Fibroblast of skin of right quadriceps (primary cell): ENCODE results near the gene LY6G6D.
A peak's percentile ranks its signal among the peaks of the same experiment; 100 is the strongest.
"Not testable (repeated sequence)": the region's sequence is repeated elsewhere in the genome, so short reads cannot be mapped to it uniquely, and the experiment has no call there.

Source experiments
- DNase-seq: peaks from one replicate; pipeline ENCODE4 v3.0.0-alpha.2; 2013

LY6G6D gene

DNA sequence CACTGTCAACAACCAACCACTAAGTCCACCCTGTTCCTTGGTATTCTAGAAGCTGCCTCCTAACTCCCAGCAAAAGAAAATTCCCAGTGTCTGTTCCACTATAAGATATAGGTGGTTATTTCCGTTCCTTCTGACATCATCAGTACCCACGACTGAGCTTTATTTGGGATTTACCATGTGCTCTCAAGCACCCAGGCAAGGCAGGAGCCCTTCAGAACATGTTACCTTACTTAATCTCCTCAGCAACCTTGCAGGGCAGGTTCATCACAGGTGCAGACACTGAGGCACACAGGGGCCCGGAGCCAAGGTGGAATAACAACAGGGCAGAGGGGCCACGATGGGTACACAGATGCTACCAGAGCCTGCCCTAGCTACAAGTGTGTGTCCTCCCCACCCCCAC lies 22.8 kb upstream of the LY6G6D start:
- no peak for DNase-seq

DNA sequence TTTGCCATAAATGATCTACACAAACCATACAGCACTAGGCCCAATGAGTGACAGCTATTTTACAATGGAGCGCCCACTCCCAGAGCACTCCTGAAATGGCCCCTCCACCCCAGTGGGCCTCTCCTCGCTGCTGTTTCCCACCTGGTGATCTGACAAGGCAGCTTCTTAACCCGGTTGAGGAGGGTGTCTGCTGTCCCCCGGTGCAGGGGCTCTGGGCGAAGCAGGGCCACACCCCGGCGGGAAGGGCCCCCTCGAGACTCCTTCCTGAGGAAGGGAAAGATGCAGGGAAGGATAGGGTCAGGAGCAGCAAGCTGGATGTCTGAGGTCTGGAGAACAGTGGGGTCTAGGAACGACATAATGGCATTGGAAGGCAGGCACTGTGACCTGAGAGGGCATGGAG lies 22.3 kb upstream of the LY6G6D start:
- no peak for DNase-seq

DNA sequence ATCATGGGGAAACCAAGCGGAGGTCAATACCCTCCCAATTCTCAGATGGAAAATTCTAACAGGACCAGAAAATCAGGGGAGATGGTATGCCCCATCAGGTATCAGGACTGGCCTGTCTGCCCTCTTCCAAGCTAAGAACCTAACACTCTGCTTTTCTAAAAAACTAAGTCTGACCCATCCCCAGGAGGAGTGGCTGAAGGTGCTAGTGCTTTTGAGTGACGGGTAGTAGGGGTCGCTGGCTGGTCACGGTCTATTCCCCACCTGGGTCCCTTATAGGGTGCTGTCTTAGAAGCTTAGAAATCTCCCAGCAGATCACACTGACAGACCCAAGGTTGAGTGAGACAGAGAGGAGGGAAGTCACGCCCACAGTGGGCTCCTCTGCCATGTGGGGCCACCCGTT lies 21.6 kb upstream of the LY6G6D start:
- DNase-seq: no peak

DNA sequence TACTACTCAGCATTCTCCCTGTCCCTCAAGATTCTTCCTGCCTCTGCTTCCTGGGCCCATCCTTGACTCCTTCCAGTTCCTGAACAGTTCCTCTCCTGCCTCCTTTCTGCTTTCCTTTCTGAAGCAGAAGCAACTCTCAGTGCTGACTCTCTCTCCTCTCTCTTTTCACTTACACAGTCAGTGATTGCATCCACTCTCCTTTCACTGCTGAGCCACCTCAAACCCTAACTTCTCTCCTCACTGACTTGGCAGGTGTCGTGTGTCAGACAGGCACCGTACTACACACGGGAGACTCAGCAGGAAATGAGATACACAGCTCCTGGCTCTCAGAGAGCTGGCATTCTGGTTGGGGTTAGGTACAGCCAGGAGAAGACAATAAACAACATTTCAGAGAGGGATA lies 17.6 kb upstream of the LY6G6D start:
- no peak for DNase-seq

DNA sequence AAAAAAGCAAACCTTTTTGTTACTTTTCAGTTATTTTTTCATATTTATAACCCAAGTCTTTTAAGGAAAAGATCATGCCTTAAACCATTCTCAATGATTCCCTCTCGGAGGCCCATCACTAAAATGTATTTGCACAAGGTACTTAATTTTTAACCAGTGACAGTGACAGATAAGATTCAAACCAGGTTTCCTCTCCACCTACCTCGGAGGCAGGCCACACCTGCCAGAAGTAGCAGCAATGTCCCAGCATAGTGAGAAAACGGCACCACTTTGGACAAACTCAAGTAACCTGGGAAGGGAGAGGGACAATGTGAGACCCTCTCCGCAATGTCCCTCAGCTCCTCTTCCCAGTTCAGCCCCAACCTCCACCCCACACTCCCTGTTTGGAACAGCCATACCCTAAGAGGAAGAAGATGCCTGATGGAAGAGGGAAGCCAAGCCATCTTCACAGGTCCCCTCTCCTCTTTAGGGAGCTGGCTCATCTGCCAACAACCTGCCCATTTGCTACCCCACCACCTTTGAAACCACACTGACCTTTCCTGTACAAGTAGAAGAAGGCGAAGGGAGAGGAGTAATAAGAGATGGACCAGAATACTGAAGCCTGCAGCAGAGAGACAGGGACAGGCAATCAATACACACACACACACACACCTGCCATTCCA lies 14.3 kb upstream of the LY6G6D start:
- no peak for DNase-seq

DNA sequence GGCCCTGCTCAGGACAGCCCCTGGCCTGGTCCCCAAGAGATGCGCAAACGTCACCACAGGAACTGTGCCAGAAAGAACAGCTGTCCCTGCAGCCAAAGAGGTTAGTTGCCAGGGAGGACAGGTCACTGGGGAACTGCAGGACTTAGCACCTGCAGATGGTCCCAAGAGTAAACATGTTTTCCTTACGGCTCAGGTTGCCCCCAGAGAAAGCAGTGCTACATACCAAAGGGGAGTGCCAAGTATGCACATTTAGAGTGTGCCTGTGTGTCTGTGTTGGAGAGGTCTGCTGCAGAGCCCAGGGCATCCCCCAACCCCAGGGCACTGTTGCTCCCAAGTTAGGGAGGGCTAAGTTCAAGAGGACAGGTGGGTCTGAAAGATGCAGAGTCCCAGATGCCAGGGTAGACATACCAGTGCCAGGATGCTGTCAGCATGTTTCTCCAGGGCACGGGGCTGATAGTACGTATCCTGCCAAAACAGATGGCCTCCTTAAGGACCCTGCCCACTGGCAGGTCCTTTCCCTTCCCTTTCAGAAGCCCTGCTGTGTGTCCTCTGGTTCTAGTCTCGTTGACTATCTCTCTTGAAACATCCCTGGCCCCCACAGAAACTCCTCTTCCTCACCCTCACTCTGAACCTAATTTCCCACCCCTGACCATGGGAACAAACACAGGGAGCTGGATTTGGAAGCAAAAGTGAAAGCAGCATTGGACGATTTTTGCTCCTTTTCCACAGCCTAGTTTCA lies 13.3 kb upstream of the LY6G6D start:
- DNase-seq: no peak

DNA sequence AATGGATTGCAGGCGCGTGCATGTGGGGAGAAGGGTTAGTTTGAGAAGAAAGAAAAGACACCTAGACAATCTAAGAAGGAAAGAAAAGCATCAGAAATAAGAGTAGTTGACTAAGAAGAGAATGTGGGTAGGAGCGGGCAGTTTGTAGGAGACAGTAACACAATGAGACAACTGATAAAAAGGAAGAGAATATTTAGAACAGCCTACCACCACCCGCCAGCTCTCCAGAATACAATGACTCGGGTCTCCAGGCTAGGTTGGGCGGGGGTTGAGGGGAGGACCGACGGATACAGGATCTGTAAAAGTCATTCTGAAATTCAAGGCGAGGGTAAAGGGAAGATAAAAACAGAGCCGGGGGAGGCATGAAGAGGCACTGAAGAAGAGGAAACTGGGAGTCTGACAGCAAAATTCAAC lies 12.7 kb upstream of the LY6G6D start:
- no peak for DNase-seq

DNA sequence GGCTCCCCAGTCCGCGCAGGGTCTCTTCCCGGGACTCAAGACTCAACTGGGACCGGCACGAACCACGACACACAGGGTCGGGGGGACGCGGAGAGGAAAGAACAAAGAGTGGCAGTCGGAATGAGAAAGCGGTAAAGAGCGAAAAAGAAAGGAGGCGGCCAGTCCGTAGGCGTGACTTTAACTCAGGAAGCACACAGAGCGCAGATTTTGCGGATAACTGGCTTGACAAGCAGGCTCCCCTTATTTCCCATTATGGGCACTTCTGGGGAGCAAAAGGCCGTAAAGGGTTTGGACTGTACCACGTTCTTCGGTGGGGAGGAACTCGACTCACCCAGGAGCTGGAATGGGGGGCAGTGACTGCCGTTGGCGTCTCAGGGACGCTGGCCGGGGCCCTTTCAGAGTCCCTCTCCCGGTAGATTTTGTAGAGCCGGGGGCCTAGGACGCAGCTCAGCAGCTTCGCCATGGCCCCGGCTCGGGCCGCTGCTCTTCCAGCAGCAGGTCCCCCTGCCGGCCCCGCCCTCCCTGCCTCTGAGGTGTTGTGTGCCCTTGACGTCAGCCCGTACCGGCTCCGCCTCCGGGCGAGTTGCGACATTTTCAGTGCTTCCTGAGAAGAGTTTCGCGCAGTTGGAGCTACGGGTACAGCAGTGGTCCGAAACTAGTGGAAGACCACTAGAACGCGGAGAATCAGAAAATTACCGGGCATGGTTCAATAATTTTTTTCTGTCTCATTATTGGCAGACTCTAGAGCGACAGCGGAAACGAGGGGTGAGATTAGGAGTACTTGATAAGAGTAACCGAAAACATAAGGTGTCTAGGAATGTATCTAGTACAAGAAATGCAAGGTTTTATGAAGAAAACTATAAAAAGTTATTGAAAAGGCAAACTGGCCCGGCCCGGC lies 12.1 kb upstream of the LY6G6D start, which contains the start of gene ABHD16A:
TSS of gene ABHD16A (minus strand) at position 506 of the 898 bp plus-strand sequence. CDS start at position 463, 43 bp downstream.
- peak; percentile 98 for DNase-seq

DNA sequence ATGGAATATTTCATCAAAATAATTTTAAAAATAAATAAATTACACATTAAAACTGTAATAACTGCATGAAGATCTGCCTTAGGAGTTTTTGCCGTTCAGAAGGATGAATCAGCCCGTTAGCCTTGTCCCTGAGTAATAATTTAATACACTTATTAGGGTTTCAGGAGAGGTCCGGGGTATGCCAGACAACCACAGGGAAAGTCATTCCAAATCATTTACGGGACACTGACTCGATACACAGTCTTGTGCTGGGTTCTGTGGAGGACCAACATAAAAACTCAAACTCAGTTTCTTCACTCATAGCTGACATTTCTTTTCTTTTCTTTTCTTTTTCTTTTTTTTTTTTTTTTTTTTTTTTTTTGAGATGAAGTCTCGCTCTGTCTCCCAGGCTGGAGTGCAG lies 9.2 kb upstream of the LY6G6D start:
- DNase-seq: no peak

DNA sequence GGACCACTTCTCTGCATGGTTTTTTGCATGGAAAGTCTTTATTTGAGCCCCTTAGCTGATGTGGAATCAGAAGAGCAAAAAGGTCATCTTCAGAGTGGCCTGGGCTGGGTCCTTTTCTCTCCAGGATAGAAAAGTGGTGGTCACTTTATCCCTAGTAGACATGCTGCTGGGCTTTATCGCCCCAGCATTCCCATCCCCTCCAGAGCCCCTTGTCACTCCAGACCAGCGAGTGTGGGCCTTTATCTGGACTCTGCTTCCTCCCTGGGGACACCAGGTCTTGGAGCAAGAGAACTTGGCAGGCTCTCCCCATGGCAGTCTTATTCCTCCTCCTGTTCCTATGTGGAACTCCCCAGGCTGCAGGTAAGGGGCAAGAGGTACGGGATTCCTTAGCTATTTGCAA lies 8.5 kb upstream of the LY6G6D start, which contains the start of gene LY6G6F:
TSS of gene LY6G6F (plus strand) at position 268 of the 400 bp plus-strand sequence. CDS start at position 309, 41 bp downstream.
- DNase-seq: no peak

DNA sequence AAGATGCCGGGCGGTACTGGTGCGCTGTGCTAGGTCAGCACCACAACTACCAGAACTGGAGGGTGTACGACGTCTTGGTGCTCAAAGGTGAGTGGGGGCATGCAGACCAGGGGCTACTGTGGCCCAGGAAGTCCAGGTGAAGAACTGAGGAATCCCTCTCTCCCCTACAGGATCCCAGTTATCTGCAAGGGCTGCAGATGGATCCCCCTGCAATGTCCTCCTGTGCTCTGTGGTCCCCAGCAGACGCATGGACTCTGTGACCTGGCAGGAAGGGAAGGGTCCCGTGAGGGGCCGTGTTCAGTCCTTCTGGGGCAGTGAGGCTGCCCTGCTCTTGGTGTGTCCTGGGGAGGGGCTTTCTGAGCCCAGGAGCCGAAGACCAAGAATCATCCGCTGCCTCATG lies 7.4 kb upstream of the LY6G6D start:
- no peak for DNase-seq

DNA sequence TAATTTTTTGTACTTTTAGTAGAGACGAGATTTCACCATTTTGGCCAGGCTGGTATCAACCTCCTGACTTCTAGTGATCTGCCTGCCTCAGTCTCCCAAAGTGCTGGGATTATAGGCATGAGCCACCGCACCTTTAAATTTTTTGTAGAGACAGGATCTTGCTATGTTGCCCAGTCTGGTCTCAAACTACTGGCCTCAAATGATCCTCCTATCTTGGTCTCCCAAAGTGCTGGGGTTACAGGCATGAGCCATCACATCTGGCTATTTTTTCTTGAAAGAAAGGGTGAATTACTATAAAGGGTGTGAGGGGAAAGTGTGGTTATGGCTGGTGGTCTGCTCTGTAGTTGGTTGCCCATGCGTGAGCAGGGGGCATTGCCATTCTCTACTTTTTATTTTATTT lies 6.9 kb upstream of the LY6G6D start:
- DNase-seq: no peak

DNA sequence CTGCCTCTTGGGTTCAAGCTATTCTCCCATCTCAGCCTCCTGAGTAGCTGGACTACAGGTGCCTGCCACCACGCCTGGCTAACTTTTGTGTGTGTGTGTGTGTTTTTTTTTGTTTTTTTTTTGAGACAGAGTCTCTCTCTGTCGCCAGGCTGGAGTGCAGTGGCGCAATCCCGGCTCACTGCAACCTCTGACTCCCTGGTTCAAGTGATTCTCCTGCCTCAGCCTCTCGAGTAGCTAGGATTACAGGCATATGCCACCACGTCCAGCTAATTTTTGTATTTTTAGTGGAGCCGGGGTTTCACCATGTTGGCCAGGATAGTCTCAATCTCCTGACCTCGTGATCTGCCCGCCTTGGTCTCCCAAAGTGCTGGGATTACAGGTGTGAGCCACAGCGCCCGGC lies 6.0 kb upstream of the LY6G6D start:
- not testable (repeated sequence) for DNase-seq

DNA sequence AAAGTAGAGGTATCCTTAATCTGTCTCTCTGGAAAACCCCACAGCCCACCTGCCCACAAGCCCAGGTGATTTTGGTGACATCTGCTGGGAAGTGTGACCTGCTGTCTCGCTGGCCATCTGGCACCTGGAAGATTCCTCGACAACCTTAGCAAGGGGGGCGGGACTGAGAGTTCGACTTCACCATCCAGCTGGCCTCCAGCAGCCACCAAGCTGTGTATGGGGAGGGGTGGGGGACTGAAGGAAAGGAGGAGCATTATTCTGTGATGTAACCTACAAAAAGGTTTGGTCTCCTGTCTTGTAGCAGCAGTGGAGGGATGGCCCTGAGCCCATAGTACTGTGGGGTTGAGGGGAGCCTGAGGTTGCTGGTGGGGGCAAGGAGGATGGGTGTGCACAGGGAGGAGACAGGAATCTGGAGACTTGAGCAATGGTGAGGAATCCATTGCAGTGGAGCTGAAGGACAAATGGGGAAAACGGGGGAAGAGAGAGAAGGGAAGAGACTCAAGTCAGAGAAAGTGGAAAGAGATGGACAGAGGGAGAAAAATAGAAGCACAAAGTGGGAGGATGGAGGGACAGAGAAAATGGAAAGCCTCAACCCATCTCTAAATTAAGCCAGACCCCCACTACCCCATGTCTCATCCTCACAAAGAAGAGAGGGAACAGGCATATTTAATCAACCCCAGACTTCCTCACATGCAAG lies 4.5 kb upstream of the LY6G6D start:
- DNase-seq: no peak

DNA sequence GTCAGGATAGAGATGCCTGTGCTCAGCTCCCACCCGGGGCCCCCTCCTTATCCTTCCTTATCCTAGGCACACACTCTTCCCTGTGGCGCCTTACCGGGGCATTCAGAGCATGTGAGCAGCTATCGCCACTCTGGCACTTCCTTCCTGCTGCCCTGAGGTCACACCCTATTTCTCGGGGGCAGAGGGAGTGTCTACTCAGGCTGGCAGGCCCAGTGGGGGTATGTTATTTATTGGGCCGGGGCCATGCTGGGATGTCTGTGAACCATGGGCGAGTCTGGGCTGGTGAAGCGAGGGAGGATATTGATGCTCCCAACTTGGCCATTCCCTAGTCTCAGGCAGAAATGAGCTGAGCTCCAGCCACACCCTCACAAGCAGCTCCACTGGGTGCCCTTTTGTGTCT lies 3.9 kb upstream of the LY6G6D start:
- no peak for DNase-seq

DNA sequence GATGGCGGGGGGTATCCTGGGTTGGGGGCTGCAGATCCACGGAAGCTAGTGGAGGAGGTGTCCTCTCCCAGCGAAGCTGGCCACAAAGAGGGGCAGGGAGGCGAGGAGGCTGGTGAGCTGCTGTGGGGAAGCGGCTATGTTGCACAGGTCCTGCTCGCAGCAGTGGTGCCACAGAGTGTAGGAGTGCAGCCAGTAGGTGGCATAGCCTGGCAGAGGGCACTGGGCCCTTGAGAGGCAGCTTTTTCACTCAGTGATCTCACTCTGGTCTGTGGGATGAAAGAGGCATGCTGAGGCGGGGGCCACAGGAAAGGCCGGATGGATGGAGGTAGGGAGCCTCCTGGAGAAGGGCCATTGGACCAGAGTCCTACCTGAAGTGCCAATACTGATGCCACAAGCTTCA lies 2.9 kb upstream of the LY6G6D start:
- no peak for DNase-seq

DNA sequence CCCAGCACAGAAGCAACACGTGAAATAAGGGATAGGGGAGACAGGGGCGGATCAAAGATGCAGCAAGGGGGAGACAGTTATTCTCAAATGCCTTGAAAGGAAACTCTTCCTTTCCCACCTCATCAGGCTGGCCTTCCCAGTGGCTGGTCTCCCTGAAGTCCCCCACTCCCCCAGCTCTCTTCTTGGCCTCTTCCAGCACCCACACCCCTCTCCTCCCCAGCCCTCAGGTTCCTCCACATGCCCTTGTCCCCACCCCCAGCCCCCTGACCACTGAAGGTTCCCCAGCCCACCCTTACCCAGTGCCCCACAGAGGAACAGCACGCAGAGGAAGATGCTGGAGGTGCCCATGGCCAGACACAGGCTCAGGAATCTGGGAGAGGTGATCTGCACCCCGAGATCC lies 1.7 kb upstream of the LY6G6D start:
- no peak for DNase-seq

DNA sequence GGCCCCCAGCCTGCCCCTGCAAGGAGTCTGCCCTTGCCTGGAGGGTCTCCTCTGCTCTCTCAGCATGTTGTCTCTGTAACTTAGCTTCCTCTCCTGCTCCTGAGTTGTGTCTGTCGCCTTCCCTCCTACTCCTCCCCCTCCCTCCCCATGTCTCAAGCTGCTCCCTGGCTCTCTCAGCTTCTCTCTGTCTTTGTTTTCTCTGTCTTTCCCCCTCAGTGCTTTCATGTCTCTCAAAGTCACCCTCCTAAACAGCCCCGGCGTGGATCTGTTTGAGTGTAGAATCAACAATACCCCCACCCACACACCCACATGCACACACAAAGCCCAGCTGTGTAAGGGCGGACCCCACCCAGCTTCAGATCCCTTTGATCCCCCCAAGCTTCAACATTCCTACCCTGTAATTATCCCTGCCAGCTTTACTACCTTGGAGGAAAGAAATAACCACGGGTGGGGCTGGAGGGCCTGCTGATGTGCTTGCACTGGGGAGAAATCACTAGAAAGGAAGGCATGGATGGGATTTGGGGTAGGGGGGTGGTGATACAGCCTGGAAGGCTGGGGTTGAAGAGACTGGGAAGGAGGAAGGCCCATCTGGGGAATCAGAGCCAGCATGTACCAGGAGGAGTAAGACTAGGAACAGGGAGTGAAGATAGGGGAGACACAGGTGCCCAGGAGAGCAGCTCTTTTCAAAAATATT lies 1.0 kb upstream of the LY6G6D start:
- DNase-seq: no peak

DNA sequence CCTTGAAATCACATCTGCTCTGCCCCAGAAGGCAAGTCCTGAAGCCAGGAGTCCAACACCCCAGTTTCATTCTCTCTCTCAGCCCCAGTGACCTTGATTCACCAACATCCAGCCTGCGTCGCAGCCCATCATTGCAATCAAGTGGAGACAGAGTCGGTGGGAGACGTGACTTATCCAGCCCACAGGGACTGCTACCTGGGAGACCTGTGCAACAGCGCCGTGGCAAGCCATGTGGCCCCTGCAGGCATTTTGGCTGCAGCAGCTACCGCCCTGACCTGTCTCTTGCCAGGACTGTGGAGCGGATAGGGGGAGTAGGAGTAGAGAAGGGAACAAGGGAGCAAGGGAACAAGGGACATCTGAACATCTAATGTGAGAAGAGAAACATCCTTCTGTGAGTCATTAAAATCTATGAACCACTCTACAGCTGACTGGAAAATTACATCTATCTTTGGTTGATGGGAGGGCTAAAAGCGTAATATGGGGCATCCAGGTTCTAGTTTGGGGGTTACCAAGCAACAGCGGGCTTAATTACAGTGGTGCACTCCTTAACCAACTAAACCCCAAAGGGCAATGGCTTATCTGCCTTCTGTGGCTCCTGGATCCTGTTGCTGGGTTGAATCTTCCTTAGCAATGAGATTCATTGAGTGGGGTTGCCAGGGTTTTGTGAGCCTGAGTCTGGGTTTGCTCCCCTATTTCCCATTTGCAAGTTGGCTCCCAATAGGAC lies 2.5 kb downstream of the LY6G6D start:
- DNase-seq: no peak

DNA sequence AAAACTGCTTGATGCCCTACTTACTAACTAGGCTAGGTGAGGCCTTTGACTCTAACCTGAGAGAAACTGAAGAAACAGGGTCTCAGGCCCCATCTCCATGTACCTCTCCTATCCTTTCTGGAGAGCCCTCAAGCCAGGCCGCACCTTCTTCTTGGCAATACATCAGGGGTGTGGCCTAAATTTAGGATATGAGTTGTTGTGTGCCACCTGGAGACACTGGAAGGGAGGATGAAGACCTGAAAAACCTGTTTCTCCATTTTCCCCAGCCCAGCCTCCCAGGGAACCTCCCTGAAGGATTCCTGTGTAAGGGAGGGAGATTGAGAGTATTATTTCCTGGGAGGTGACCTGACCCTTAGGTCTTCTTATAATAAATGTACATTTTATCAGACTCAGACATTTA lies 3.1 kb downstream of the LY6G6D start:
- DNase-seq: no peak

DNA sequence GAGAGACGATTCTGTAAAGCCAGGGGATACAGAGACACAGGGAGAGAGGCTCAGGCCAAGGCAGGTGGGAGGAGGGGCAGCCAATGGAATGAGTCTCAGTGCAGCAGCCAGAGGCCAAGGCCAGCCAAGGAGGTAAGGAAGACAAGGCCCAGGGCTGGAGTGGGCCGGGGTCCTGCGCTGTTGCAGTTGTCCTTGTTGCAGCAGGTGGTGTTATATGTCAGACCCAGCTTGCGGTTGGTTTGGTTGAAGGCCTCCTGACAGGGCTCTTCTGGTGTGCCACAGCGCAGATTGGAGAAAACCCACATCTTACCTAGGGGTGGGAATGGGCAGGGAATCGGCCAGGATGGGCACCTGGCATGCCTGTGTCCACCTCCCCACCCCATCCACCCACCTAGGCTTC lies 3.9 kb downstream of the LY6G6D start:
- no peak for DNase-seq
